ENCODE results near the gene DNAH12. TPM values are rescaled to one million over a fixed set of nuclear protein-coding genes. Genes with fewer than 3 reads are reported as not detected.

DNAH12 gene
- total and polyA plus RNA-seq, 2 of the 13 experiments (the other 11 are each of a cell fraction or from before 2014, with no cell fraction given), result 0.11 TPM

GRCh38 chr3:57391767-57392166, 152.4 kb downstream of the DNAH12 start (continued):
- TF ChIP-seq ZNF800 (CRISPR knock-in tag; IDR thresholded peaks at IDR 0.05) (no peak), ZNF7 (CRISPR knock-in tag; IDR thresholded peaks at IDR 0.05) (no peak), SRSF4 (IDR thresholded peaks at IDR 0.05; ENCODE audit: low read depth, low read length, poor library complexity, severe bottlenecking) (no peak), ZNF563 (CRISPR knock-in tag; IDR thresholded peaks at IDR 0.05) (no peak), PAXIP1 (CRISPR knock-in tag; conservative IDR thresholded peaks at IDR 0.05) (no peak), ZNF652 (CRISPR knock-in tag; IDR thresholded peaks at IDR 0.05; ENCODE audit: borderline replicate concordance, low read depth) (no peak), SKI (IDR thresholded peaks at IDR 0.05; ENCODE audit: partially characterized antibody) (no peak), ZBTB25 (CRISPR knock-in tag; IDR thresholded peaks at IDR 0.05) (no peak), SRSF1 (optimal IDR thresholded peaks at IDR 0.05; ENCODE audit: low read depth, low read length) (no peak), MED13 (CRISPR knock-in tag; IDR thresholded peaks at IDR 0.05) (no peak), TBX3 (IDR thresholded peaks at IDR 0.05; ENCODE audit: borderline replicate concordance) (no peak), ZNF18 (CRISPR knock-in tag; IDR thresholded peaks at IDR 0.05; ENCODE audit: insufficient replicate concordance) (no peak), CEBPG (CRISPR knock-in tag; IDR thresholded peaks at IDR 0.05) (0 out of 2 replicates have a peak, but pooled peaks have one; percentile 32)

Data from HepG2 (cell line).